Parathyroid adenoma (tissue), 2 donors: ENCODE results near the gene ARHGEF28.

Source experiments
- H2AFZ ChIP-seq: fragments of 300-600 bp; sonication (generic); one replicate; pipeline ENCODE4 v1.7.0; 2017; ENCODE audit warnings: antibody characterized with exemption, mild to moderate bottlenecking
- H3K27ac ChIP-seq: fragments of 300-600 bp; sonication (generic); one replicate; pipeline ENCODE4 v1.7.0; 2017
- H3K27me3 ChIP-seq: fragments of 300-600 bp; sonication (generic); one replicate; pipeline ENCODE4 v1.7.0; 2017; ENCODE audit warnings: low read length; ENCODE audit not compliant: control insufficient read depth, insufficient read depth
- H3K36me3 ChIP-seq: fragments of 300-600 bp; sonication (generic); one replicate; pipeline ENCODE4 v1.7.0; 2017; ENCODE audit warnings: low read length; ENCODE audit not compliant: control insufficient read depth, insufficient read depth
- H3K4me1 ChIP-seq: fragments of 300-600 bp; sonication (generic); one replicate; pipeline ENCODE4 v1.7.0; 2017; ENCODE audit warnings: control low read depth
- H3K4me2 ChIP-seq: fragments of 300-600 bp; sonication (generic); one replicate; pipeline ENCODE4 v1.7.0; 2017; ENCODE audit warnings: low read length
- H3K4me3 ChIP-seq: fragments of 300-600 bp; sonication (generic); one replicate; pipeline ENCODE4 v1.7.0; 2017; ENCODE audit warnings: low read depth, low read length
- H3K79me2 ChIP-seq: fragments of 300-600 bp; sonication (generic); one replicate; pipeline ENCODE4 v1.7.0; 2017; ENCODE audit warnings: control low read depth
- H3K9ac ChIP-seq: fragments of 300-600 bp; sonication (generic); one replicate; pipeline ENCODE4 v1.7.0; 2017; ENCODE audit warnings: mild to moderate bottlenecking
- H3K9me3 ChIP-seq: fragments of 300-600 bp; sonication (generic); one replicate; pipeline ENCODE4 v1.7.0; 2017; ENCODE audit warnings: low read length; ENCODE audit not compliant: control insufficient read depth
- CTCF ChIP-seq: fragments of 300-600 bp; sonication (generic); IDR thresholded peaks from one replicate; pipeline ENCODE4 v1.7.0; 2017; ENCODE audit warnings: antibody characterized with exemption, mild to moderate bottlenecking
- donor health status: primary hyperparathyroidism.

Gene ARHGEF28

GRCh38 chr5:73766902-73767301, 140.9 kb downstream of the ARHGEF28 start:
- Histone ChIP-seq H2AFZ (no peak overlapping the region), H3K27ac (no peak overlapping the region), H3K4me3 (no peak overlapping the region), H3K27me3 (no peaks in the 10 kb centered on the region), H3K79me2 (no peaks in the 10 kb centered on the region), H3K9ac (no peak overlapping the region), H3K4me2 (no peak overlapping the region), H3K36me3 (no peaks in the 10 kb centered on the region), H3K4me1 (no peaks in the 10 kb centered on the region), H3K9me3 (no peaks in the 10 kb centered on the region)
- no peak for TF ChIP-seq CTCF

- H3K79me2 ChIP-seq, result no peaks in the 10 kb centered on the region
- H3K4me2 ChIP-seq, result no peak overlapping the region
- H3K36me3 ChIP-seq, result no peaks in the 10 kb centered on the region
- no peaks in the 10 kb centered on the region for H3K9me3 ChIP-seq
- H3K27ac ChIP-seq, result no peak overlapping the region
- no peak overlapping the region for H2AFZ ChIP-seq
- H3K4me3 ChIP-seq, result no peak overlapping the region
- no peak overlapping the region for H3K9ac ChIP-seq
- no peaks in the 10 kb centered on the region for H3K4me1 ChIP-seq
- no peaks in the 10 kb centered on the region for H3K27me3 ChIP-seq
- no peak for TF ChIP-seq CTCF
Observed at GRCh38 chr5:73770172-73771025, 144.4 kb downstream of the ARHGEF28 start.

- Histone ChIP-seq H3K4me3 (no peak overlapping the region), H3K79me2 (no peaks in the 10 kb centered on the region), H3K4me1 (no peaks in the 10 kb centered on the region), H2AFZ (no peak overlapping the region), H3K27ac (no peak overlapping the region), H3K4me2 (no peak overlapping the region), H3K9me3 (no peaks in the 10 kb centered on the region), H3K9ac (no peak overlapping the region), H3K36me3 (no peaks in the 10 kb centered on the region), H3K27me3 (no peaks in the 10 kb centered on the region)
- no peak for TF ChIP-seq CTCF
Observed at GRCh38 chr5:73774924-73775323, 148.9 kb downstream of the ARHGEF28 start.

GRCh38 chr5:73776405-73776804, 150.4 kb downstream of the ARHGEF28 start:
- Histone ChIP-seq H3K27me3 (no peaks in the 10 kb centered on the region), H3K9ac (no peak overlapping the region), H3K4me2 (no peak overlapping the region), H3K36me3 (no peaks in the 10 kb centered on the region), H2AFZ (no peak overlapping the region), H3K9me3 (no peaks in the 10 kb centered on the region), H3K4me1 (no peaks in the 10 kb centered on the region), H3K27ac (no peak overlapping the region), H3K4me3 (no peak overlapping the region), H3K79me2 (no peaks in the 10 kb centered on the region)
- no peak for TF ChIP-seq CTCF

GRCh38 chr5:73777192-73777591, 151.2 kb downstream of the ARHGEF28 start:
- H3K9me3 ChIP-seq, result no peaks in the 10 kb centered on the region
- H3K27me3 ChIP-seq, result no peaks in the 10 kb centered on the region
- no peaks in the 10 kb centered on the region for H3K36me3 ChIP-seq
- H3K4me2 ChIP-seq, result no peak overlapping the region
- no peaks in the 10 kb centered on the region for H3K4me1 ChIP-seq
- no peak overlapping the region for H3K9ac ChIP-seq
- H2AFZ ChIP-seq, result no peak overlapping the region
- H3K79me2 ChIP-seq, result no peaks in the 10 kb centered on the region
- no peak for TF ChIP-seq CTCF
- H3K27ac ChIP-seq, result no peak overlapping the region
- H3K4me3 ChIP-seq, result no peak overlapping the region
